ENCODE results near the gene SLC51A.
"Not testable (repeated sequence)": the region's sequence is repeated elsewhere in the genome, so short reads cannot be mapped to it uniquely, and the experiment has no call there.

The SLC51A gene

GRCh38 chr3:196244166-196244565, 27.8 kb downstream of the SLC51A start:
- DNase-seq = not testable (repeated sequence)

- DNase-seq = no peak
Observed at GRCh38 chr3:196246612-196247308, 30.4 kb downstream of the SLC51A start.

- DNase-seq = no peak
Observed at GRCh38 chr3:196251918-196252317, 35.6 kb downstream of the SLC51A start.

GRCh38 chr3:196254376-196255283, 38.3 kb downstream of the SLC51A start:
- DNase-seq = no peak

GRCh38 chr3:196255776-196256175, 39.4 kb downstream of the SLC51A start:
- DNase-seq = no peak

GRCh38 chr3:196260784-196261183, 44.5 kb downstream of the SLC51A start:
- DNase-seq = no peak

GRCh38 chr3:196263819-196264218, 47.5 kb downstream of the SLC51A start:
- no peak for DNase-seq

- no peak for DNase-seq
Observed at GRCh38 chr3:196268284-196269163, 52.2 kb downstream of the SLC51A start.

GRCh38 chr3:196270499-196270898, 54.2 kb downstream of the SLC51A start:
- DNase-seq = no peak

- no peak for DNase-seq
Observed at GRCh38 chr3:196272826-196273225, 56.5 kb downstream of the SLC51A start.

GRCh38 chr3:196273655-196274054, 57.3 kb downstream of the SLC51A start:
- no peak for DNase-seq

GRCh38 chr3:196274585-196274984, 58.3 kb downstream of the SLC51A start:
- no peak for DNase-seq

- no peak for DNase-seq
Observed at GRCh38 chr3:196275126-196275525, 58.8 kb downstream of the SLC51A start.

GRCh38 chr3:196280689-196281440, 64.5 kb downstream of the SLC51A start:
- DNase-seq = no peak

GRCh38 chr3:196281962-196282361, 65.6 kb downstream of the SLC51A start:
- no peak for DNase-seq
